Measurements from ENCODE around the gene MMADHC.

GRCh38 chr2:149612122-149612521 lies 24.5 kb upstream of the MMADHC start:
- no peak for TF ChIP-seq CTCF (IDR thresholded peaks at IDR 0.05)
- no peak for TF ChIP-seq POLR2A (IDR thresholded peaks at IDR 0.05)
- no peak for TF ChIP-seq POLR2AphosphoS5 (IDR thresholded peaks at IDR 0.05)
- TF ChIP-seq EP300 (IDR thresholded peaks at IDR 0.05): no peak
